ENCODE data around the gene PABPC3.

The PABPC3 gene

DNA sequence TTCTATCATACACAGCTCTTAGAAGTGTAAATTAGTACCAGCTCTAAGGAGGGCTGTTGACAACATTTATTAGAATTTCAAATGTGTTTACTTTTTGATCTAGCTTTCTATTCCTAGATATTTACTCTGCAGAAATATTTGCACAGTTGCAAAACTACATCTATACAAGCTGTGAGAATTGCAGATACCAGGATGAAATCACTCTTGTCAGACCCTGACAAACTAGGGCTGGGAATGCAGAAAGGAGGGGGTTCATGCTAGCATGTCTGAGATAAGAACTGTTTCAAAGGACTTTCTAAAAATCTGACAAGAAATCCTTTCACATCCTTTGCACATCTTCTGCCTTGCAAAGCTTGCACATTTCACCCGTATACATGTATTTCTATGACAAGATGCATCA, 11.8 kb upstream of the PABPC3 start:
- H3K4me3 ChIP-seq (ENCODE audit: low read length), result no peak overlapping the region
- no peak for TF ChIP-seq ZNF274 (IDR thresholded peaks at IDR 0.05; ENCODE audit: low read depth, low read length)

DNA sequence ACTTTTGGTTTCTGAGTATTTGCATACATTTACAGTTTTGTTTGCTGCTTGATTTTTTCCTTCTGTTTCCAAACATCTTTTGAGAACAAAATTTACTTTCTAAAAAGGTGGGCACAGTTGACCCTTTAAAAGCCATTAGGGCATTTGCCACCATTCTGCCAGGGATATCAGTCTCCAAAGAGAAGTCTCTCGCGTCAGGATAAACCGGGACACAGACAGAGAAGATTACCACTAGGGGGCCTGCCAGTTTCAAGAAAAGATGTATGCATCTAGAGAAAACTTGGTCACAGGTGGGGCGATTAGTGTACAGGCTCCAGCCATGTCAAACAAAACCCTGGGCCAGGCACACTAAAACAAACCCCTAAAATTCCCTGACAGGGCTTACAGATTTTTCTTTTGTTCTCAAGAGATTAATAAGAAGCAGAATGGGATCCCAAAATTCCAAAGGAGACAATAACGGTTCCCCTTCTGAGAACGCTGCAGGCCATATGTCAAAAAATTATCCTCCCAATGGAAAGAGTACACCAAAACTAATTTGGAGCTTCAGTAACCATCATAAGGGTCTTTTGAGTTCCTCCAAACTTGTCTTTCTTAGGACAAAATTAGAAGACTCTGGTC, 10.7 kb upstream of the PABPC3 start:
- H3K4me3 ChIP-seq (ENCODE audit: low read length), result no peak overlapping the region
- TF ChIP-seq ZNF274 (IDR thresholded peaks at IDR 0.05; ENCODE audit: low read depth, low read length), result no peak

DNA sequence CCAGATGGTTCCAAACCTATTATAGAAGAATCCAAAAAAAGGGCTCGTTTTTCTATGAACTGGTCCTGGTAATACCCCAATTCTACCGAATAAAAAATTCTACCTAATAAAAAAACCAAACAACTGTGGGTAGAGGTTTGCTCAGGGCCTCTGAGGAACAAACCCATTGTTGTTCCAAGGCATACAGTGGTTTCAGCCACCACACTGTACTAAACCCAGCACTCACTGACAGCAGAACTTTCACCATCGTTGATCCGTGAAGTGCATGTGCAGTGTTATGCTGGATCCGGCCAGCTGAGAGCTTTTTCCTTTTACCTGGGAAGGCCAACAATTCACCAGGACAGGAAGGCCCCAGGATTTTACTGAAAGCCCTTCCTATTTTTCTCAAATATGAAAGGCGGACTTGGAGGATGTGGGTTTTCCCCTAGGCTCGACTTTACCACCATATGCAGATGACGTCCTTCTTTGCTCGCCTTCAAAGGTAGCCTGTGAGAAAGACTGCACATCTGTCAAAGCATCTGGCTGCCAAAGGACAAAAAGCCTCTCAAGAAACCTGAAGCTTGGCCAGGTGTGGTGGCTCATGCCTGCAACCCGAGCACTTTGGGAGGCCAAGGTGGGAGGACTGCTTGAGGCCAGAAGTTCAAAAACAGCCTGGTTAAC, 7.2 kb upstream of the PABPC3 start:
- H3K4me3 ChIP-seq (ENCODE audit: low read length), result no peak overlapping the region
- no peak for TF ChIP-seq ZNF274 (IDR thresholded peaks at IDR 0.05; ENCODE audit: low read depth, low read length)

DNA sequence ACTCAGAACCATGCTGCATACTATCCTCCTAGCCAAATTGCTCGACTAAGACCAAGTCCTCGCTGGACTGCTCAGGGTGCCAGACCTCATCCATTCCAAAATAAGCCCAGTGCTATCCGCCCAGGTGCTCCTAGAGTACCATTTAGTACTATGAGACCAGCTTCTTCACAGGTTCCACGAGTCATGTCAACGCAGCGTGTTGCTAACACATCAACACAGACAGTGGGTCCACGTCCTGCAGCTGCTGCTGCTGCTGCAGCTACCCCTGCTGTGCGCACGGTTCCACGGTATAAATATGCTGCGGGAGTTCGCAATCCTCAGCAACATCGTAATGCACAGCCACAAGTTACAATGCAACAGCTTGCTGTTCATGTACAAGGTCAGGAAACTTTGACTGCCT, 1.5 kb downstream of the PABPC3 start:
- no peak for TF ChIP-seq ZNF274 (IDR thresholded peaks at IDR 0.05; ENCODE audit: low read depth, low read length)
- H3K4me3 ChIP-seq (ENCODE audit: low read length), result no peak overlapping the region

DNA sequence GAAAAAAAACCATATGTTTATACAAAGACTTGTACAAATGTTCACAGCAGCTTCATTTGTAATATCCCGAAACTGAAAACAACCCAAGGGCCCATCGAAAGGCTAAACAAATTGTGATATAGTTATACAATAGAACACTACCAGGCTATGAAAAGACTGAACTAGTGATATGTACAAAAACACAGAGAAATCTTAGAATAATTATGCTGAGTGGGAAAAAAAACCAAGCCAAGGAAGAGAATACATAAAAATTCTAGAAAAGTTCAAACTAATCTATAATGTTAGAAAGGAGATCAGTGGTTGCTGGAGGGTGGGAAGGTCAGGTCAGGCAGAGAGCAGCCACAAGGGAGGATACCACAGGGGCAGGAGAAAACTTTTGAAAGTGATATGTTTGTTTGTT, 7.8 kb downstream of the PABPC3 start:
- no peak for TF ChIP-seq ZNF274 (IDR thresholded peaks at IDR 0.05; ENCODE audit: low read depth, low read length)
- H3K4me3 ChIP-seq (ENCODE audit: low read length), result no peak overlapping the region

DNA sequence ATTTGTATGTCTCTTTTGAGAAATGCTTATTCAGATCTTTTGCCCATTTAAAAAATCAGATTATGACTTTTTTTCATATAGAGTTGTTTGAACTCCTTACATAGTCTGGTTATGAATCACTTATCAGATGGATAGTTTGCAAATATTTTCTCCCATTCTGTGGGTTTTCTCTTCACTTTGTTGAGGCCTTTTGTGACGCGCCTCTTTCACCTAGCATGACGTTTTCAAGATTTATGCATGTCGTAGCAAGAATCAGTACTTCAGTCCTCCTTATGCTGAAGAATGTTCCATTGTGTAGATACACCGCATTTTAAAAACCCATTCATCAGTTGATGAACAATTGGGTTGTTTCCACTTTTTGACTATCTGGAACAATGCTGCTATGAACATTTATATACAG, 13.4 kb downstream of the PABPC3 start:
- TF ChIP-seq ZNF274 (IDR thresholded peaks at IDR 0.05; ENCODE audit: low read depth, low read length), result no peak
- H3K4me3 ChIP-seq (ENCODE audit: low read length), result no peak overlapping the region

DNA sequence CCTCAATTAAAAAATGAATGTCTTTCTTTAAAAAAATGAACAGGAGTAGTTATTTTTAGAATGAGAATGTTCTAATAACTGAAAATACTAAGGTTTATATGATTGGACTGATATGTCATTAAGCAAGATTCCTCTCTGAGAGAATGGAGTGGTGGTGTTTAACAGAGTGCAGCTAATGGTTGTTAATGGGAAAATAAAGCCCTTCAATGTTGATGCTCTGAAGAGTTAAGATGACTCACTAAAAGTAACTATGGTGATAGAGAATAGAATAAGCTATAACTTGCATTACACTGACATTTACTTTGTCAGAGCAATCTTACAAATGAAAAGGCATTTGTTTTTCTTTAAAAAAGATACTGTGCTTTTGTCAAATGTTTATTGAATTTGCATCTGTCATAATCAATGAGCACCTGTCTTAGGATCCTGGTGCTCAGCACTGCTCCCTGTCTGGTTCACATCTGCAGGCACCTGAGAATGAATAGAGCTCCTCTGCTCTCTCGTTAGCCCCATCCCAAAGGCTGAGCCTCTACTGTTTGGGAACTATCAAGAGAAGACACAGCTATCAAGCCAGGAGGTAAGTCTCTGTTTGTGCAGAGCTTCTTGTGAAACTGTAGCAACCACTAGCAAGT, 15.1 kb downstream of the PABPC3 start:
- TF ChIP-seq ZNF274 (IDR thresholded peaks at IDR 0.05; ENCODE audit: low read depth, low read length), result no peak
- no peak overlapping the region for H3K4me3 ChIP-seq (ENCODE audit: low read length)

DNA sequence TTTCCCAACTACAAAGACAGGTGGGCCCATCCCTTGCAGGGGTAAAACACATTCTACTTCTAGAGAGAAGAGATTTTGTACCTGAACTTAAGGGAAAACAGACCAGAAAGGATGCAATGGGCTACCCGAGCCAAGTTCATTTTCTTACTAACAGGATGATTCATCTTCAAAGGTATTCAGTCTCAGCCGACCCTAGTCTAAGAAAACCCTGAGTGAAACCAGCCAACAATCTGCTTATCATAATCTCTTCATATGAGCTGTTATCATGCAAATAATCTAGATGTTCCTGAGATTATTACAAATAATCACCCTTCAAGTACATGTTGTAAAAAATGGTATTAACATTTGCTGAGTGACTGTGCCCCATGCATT, 15.6 kb downstream of the PABPC3 start:
- TF ChIP-seq ZNF274 (IDR thresholded peaks at IDR 0.05; ENCODE audit: low read depth, low read length), result no peak
- H3K4me3 ChIP-seq (ENCODE audit: low read length), result no peak overlapping the region

DNA sequence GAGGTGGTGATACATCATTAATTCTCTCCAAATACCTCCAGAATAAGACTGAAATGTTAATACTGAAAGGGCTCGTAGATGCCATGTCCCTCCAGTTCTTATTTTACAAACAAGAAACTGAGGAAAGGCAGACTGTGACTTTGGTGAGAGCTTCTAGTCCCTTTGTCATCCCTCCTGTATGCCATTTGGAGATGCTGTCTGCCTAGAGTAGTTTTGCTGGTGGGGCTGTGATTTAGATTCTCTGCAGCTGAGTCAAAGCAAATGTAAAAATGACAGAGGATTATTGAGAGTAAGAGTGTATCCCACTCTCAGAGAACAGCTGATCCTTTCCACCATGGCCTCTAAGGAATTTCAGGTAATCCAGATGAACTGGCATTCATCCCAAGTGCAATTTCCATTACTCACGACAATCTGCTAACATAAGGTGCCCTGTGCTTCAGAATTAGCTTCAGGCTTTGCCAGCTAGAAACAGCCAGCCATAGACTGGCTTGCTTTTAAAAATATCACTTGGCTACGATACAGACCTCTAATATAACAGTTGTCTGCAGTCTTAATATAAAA, 16.8 kb downstream of the PABPC3 start:
- no peak for TF ChIP-seq ZNF274 (IDR thresholded peaks at IDR 0.05; ENCODE audit: low read depth, low read length)
- no peak overlapping the region for H3K4me3 ChIP-seq (ENCODE audit: low read length)

DNA sequence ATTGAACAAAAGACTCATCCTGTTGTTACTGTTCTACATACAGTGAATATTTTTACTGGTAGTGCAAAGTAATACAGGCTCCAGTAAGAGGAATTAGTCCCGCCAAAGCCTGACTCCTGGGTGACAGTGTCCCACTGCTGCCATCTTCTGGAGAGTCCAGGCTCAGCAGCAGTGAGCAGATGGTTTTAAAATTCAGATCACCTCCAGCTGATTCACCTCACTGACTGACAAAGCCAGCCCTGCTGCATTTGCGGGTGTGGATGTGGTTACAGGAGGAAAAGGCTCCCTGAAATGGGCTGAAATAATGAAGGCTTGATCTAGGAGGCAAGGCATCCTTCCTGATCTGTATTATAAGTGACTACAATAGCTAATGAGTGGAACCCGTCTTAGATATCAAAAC, 18.3 kb downstream of the PABPC3 start:
- TF ChIP-seq ZNF274 (IDR thresholded peaks at IDR 0.05; ENCODE audit: low read depth, low read length), result no peak
- H3K4me3 ChIP-seq (ENCODE audit: low read length), result no peak overlapping the region

DNA sequence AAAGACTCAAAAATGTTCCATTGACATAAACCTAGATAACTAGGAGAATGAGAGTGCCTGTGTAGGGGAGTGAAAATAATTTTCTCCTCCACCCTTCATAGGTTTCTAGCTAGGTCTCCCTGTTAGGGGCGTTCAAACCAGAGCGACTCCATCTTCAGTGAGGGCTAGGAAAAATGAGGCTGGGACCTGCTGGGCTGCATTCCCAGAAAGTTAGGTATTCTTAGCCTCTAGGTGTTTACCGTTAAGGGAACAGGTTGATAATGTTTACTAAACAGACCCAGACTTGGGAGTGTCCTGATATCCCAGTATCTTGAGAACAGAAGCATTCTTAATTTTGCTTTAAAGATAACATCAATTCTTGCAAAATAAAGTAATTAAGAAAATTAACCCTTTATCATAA, 20.1 kb downstream of the PABPC3 start:
- TF ChIP-seq ZNF274 (IDR thresholded peaks at IDR 0.05; ENCODE audit: low read depth, low read length), result no peak
- no peak overlapping the region for H3K4me3 ChIP-seq (ENCODE audit: low read length)

DNA sequence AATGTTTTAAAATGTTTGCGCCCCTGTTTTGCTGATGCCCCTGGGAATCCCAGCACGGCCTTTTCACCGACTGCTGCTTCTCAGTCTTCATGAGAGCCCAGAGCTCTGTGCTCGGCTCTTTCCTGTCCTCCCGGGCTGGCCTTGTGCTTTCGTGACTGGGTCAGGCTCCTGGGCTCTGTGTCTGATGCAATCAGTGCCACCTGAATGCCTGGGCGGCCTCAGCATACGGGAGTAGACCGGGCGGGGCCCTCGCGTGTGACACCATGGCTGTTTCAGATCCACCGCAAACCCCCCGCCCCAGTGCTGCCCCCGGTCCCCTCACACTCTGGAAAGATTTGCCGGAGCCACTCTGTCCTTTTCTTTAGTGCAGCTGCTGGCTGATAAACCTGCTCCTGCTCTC, 21.4 kb downstream of the PABPC3 start:
- no peak overlapping the region for H3K4me3 ChIP-seq (ENCODE audit: low read length)
- no peak for TF ChIP-seq ZNF274 (IDR thresholded peaks at IDR 0.05; ENCODE audit: low read depth, low read length)

DNA sequence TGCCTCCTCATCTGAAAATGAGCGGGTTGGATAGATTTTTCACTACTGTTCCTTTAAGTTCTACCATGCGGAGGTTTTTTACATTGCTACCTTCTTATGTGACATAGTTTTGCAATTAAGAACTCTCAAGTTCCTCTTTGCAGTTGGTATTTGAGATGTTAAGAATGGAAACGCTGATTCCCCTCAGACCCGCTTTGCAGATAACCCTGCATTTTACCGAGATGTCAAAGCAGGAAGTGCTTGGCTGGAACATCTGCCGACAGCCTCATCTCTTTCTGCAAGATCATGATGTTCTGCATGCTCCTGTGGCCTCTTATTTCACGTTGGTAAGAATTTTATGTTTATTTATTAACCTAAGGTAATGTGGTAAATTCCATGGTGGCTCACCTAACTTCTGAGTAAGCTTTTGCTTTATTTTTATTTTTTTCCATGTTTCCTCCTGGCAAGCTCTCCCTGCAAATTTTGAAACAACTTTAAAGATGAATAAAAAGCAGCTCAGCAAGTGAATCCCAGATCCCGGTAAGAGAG, 22.5 kb downstream of the PABPC3 start:
- no peak overlapping the region for H3K4me3 ChIP-seq (ENCODE audit: low read length)
- no peak for TF ChIP-seq ZNF274 (IDR thresholded peaks at IDR 0.05; ENCODE audit: low read depth, low read length)

DNA sequence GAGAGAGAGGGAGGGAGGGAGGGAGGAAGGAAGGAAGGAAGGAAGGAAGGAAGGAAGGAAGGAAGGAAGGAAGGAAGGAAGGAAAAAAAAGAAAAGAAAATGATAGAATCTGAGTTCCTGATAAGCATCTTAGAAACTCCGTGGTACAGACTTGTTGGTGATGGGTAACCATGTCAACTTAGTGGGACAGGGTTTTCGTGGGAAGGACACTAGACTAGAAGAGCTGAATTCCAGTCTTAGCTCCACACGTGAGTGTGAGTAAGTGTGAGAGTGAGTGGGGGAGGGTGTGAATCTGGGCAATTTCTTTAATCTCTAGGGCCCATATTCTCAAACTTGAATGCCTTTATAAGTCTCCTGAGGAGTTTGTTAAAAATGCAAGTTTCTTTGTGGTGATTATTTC, 35.0 kb downstream of the PABPC3 start:
- no peak overlapping the region for H3K4me3 ChIP-seq (ENCODE audit: low read length)
- no peak for TF ChIP-seq ZNF274 (IDR thresholded peaks at IDR 0.05; ENCODE audit: low read depth, low read length)

DNA sequence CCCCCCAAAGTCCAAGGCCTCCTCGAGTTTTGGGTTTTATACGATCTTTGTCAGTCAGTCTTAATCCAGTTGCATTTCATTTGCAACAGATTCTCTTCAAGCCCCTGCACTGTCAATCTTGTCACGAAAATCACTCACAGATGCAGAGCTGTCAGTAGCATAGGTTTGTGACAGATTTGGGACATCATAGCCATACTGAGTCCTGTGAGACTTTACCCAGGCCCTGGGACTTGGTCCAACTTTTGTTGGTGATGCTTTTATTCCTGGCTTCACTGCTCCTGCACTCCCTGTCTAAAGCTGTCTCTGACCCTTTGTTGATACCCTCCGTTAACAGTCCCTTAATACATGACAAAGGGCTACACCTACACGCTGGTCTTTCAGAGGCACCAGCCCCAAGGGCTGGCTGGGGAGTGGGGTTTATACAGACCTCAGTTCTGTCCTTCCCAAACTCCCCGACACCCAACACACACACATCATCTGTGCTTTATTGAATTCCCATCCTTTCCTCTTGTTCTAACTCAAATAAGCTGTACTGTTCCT, 36.0 kb downstream of the PABPC3 start:
- no peak overlapping the region for H3K4me3 ChIP-seq (ENCODE audit: low read length)
- no peak for TF ChIP-seq ZNF274 (IDR thresholded peaks at IDR 0.05; ENCODE audit: low read depth, low read length)
